ENCODE measurements around the gene DPP7. TPM values are rescaled to one million over a fixed set of nuclear protein-coding genes. Genes with fewer than 3 reads are reported as not detected.
"Not testable (repeated sequence)": the region's sequence is repeated elsewhere in the genome, so short reads cannot be mapped to it uniquely, and the experiment has no call there.

Gene DPP7
- total and polyA plus RNA-seq, 2 experiments from 2014 or later = 134 to 145 TPM

DNA sequence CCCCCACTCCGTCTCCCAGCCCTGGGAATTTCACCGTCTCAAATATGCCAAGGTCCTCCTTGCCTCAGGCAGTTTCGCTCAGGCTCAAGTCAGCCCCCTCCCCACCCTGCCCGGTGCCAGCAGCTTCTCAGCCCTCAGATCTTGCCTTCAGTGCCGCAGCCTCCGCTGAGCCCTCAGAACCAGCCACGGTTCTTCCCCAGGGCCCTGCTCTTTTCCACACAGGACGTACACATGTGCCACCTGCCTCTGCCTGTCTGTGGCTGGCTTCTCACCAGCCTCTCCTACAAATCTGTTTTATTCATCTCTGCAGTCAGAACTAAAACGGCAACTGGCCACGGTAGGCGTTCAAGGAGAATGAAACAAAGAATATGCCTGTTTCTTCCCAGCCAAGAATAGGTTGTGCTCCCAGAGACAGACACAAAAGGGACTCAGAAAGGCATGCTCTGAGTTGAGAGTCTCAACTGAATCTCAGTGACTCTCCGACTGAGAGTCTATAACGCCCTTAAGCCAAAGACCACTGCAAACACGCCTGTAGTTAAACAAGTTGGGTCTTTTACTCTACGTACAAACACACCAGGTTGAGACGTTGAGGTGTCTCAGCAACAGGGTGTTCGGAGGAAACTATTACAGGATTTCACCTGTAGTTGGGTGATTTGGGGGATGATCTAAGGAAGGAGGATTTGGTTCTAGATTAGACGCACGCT, 13.8 kb upstream of the DPP7 start:
- Histone ChIP-seq H3K4me3 (peak overlapping the region; percentile 88), H3K27me3 (replicated peaks; ENCODE audit: insufficient read depth) (no peaks in the 10 kb centered on the region), H3F3A (ENCODE audit: insufficient read depth) (peaks cover 4% of the 10 kb centered on the region; the same call in 1 of the 2 replicates), H3K27ac (peak overlapping the region; percentile 47; the same call in 1 of the 2 replicates), H4K20me1 (ENCODE audit: insufficient read depth) (no peaks in the 10 kb centered on the region), H3K36me3 (ENCODE audit: low read depth) (no peaks in the 10 kb centered on the region), H3K4me2 (ENCODE audit: unreplicated experiment) (peak overlapping the region; percentile 85), H3K9me2 (ENCODE audit: insufficient read depth) (no peaks in the 10 kb centered on the region), H3K4me1 (ENCODE audit: insufficient read depth) (peaks cover 22% of the 10 kb centered on the region; the same call in 1 of the 2 replicates), H2AFZ (0 out of 2 replicates have a peak overlapping the region, but pooled peaks have one; percentile 87), H3K9ac (peak overlapping the region; percentile 88), H3K79me2 (ENCODE audit: insufficient read depth) (peaks cover 54% of the 10 kb centered on the region), H3K9me3 (ENCODE audit: low read depth) (no peaks in the 10 kb centered on the region)
- DNase-seq = no peak
- in situ Hi-C loops (cut with MboI) = loop anchor here (10.0 kb wide), 1 partner anchor 86 kb away; a partner anchor contains a TSS
- 86 to 90% methylated on average over 19 of the region's 19 CpGs for WGBS, 2 experiments (ENCODE audit: low coverage in 1 of 2, low lambda C conversion rate in 2 of 2, missing lambda C conversion rate in 2 of 2)
- TF ChIP-seq EZH2phosphoT487 (IDR thresholded peaks at IDR 0.05; ENCODE audit: insufficient read depth, low read depth) (no peak), EZH2 (IDR thresholded peaks at IDR 0.05; ENCODE audit: insufficient read depth, poor library complexity, severe bottlenecking) (no peak)

DNA sequence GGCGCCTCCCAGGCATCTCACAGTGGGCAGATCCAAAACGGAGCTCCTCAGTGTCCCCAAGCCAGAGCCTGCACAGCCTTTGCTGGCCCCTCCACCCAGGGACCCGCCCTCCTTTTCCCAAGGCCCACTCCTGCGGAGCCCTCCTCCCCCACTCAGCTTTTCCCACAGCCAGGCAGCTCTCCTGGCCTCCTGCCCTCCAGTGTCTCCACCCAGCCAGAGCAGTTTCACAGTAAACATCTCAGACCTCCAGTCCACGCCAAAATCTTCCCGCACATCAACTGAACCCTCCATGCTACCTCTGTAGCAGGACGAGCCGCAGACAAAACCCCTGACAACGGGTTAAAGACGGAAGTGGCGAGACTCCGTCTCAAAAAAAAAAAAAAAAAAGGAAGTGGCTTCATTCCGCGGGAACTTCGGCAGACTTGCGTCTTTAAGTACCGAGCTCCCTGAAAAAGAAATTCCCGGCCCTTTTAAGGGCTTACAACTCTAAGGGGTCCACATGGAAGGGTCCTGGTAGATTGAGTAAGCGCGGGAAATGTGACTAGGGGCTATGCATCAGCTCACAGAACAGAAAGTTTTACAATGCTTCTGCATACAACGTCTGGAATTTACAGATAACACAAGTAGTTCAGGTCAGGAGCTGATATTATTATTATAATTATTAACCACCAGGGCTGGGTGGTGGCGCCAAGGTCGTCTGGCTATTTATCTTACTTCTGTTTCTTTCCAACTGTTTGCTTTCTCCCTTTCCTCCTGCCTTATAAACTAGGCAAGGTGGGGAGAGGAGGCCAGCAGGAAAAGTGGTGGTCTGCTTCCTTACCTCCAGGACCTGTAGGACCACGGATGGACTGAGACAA, 13.0 kb upstream of the DPP7 start:
- WGBS, 2 experiments (ENCODE audit: low coverage in 1 of 2, low lambda C conversion rate in 2 of 2, missing lambda C conversion rate in 2 of 2) = 55 to 61% methylated on average over 24 of the region's 24 CpGs
- Histone ChIP-seq H3K27me3 (replicated peaks; ENCODE audit: insufficient read depth) (no peaks in the 10 kb centered on the region), H4K20me1 (ENCODE audit: insufficient read depth) (no peaks in the 10 kb centered on the region), H3K4me2 (ENCODE audit: unreplicated experiment) (peak overlapping the region; percentile 77), H3K27ac (no peak overlapping the region), H3K79me2 (ENCODE audit: insufficient read depth) (peaks cover 54% of the 10 kb centered on the region), H3K9ac (peak overlapping the region; percentile 44), H3K4me1 (ENCODE audit: insufficient read depth) (peaks cover 22% of the 10 kb centered on the region; the same call in 1 of the 2 replicates), H2AFZ (no peak overlapping the region), H3K9me2 (ENCODE audit: insufficient read depth) (no peaks in the 10 kb centered on the region), H3K9me3 (ENCODE audit: low read depth) (no peaks in the 10 kb centered on the region), H3F3A (ENCODE audit: insufficient read depth) (peaks cover 2% of the 10 kb centered on the region; the same call in 1 of the 2 replicates), H3K4me3 (peak overlapping the region; percentile 55), H3K36me3 (ENCODE audit: low read depth) (no peaks in the 10 kb centered on the region)
- no peak for TF ChIP-seq EZH2phosphoT487 (IDR thresholded peaks at IDR 0.05; ENCODE audit: insufficient read depth, low read depth)
- no peak for TF ChIP-seq EZH2 (IDR thresholded peaks at IDR 0.05; ENCODE audit: insufficient read depth, poor library complexity, severe bottlenecking)
- in situ Hi-C loops (cut with MboI) = loop anchor here (10.0 kb wide), 1 partner anchor 87 kb away; a partner anchor contains a TSS
- peak; percentile 41 for DNase-seq

- Histone ChIP-seq H3K9me2 (ENCODE audit: insufficient read depth) (no peaks in the 10 kb centered on the region), H3K9ac (peak overlapping the region; percentile 44; the same call in 1 of the 2 replicates), H3K9me3 (ENCODE audit: low read depth) (no peaks in the 10 kb centered on the region), H3F3A (ENCODE audit: insufficient read depth) (peaks cover 8% of the 10 kb centered on the region), H2AFZ (no peak overlapping the region), H3K79me2 (ENCODE audit: insufficient read depth) (peaks cover 54% of the 10 kb centered on the region), H3K4me3 (no peak overlapping the region), H3K27me3 (replicated peaks; ENCODE audit: insufficient read depth) (no peaks in the 10 kb centered on the region), H3K36me3 (ENCODE audit: low read depth) (no peaks in the 10 kb centered on the region), H3K4me1 (ENCODE audit: insufficient read depth) (peaks cover 22% of the 10 kb centered on the region; the same call in 1 of the 2 replicates), H3K4me2 (ENCODE audit: unreplicated experiment) (no peak overlapping the region), H4K20me1 (ENCODE audit: insufficient read depth) (no peaks in the 10 kb centered on the region), H3K27ac (no peak overlapping the region)
- WGBS, 2 experiments (ENCODE audit: low coverage in 1 of 2, low lambda C conversion rate in 2 of 2, missing lambda C conversion rate in 2 of 2) = 52% methylated on average over 3 of the region's 3 CpGs
- TF ChIP-seq EZH2 (IDR thresholded peaks at IDR 0.05; ENCODE audit: insufficient read depth, poor library complexity, severe bottlenecking) = no peak
- no peak for TF ChIP-seq EZH2phosphoT487 (IDR thresholded peaks at IDR 0.05; ENCODE audit: insufficient read depth, low read depth)
- DNase-seq = no peak
- in situ Hi-C loops (cut with MboI) = loop anchor here (10.0 kb wide), 1 partner anchor 88 kb away; a partner anchor contains a TSS
These were observed 12.3 kb upstream of the DPP7 start for GRCh38 chr9:137126786-137127185.

GRCh38 chr9:137123952-137124462, 9.5 kb upstream of the DPP7 start:
- not testable (repeated sequence) for H3K36me3 ChIP-seq (ENCODE audit: low read depth); H3K27me3 ChIP-seq (replicated peaks; ENCODE audit: insufficient read depth); H3K4me2 ChIP-seq (ENCODE audit: unreplicated experiment); H3K9me3 ChIP-seq (ENCODE audit: low read depth); H4K20me1 ChIP-seq (ENCODE audit: insufficient read depth); H2AFZ ChIP-seq; H3K27ac ChIP-seq; H3K4me3 ChIP-seq; DNase-seq; H3F3A ChIP-seq (ENCODE audit: insufficient read depth); H3K9ac ChIP-seq; H3K9me2 ChIP-seq (ENCODE audit: insufficient read depth)
- Histone ChIP-seq H3K4me1 (ENCODE audit: insufficient read depth) (peaks cover 22% of the 10 kb centered on the region; the same call in 1 of the 2 replicates), H3K79me2 (ENCODE audit: insufficient read depth) (peaks cover 49% of the 10 kb centered on the region)
- 74 to 76% methylated on average over 5 of the region's 5 CpGs for WGBS, 2 experiments (ENCODE audit: low coverage in 1 of 2, low lambda C conversion rate in 2 of 2, missing lambda C conversion rate in 2 of 2)
- in situ Hi-C loops (cut with MboI) = loop anchor here (10.0 to 25.0 kb wide), 2 partner anchors 91 to 288 kb away; partner anchors contain the start of genes EXD3 and NOXA1

Data from GM23248 (cell line).